HS-5 (cell line): Measurements from ENCODE around the gene ASB7.
"Not testable (repeated sequence)": the region's sequence is repeated elsewhere in the genome, so short reads cannot be mapped to it uniquely, and the experiment has no call there.

Experiments
- DNase-seq: peaks from one replicate; pipeline ENCODE4 v3.0.0-alpha.2; 2012; ENCODE audit warnings: low read depth

Gene ASB7

DNA sequence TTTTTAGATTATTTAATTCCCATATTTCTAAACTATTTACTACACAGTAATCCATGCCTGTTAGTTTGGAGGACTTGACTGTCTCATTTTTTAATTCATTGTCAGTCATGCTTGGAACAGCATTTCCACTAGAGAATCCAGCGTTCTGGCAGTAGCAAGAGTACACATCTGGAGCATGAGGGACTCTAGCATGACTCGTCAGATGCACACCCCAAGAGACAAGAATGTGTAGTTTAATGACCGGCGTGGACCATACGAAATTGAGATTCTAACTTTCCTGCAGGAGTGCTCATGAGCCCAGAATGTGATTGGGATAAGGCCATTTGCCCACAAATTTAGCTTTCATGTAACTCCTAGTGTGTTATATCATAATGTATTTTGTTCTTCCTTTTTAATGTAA lies 48.9 kb downstream of the ASB7 start:
- DNase-seq: peak; percentile 18

- DNase-seq: no peak
Measured at GRCh38 chr15:100652116-100652515, 49.7 kb downstream of the ASB7 start.

GRCh38 chr15:100653608-100654007 lies 51.2 kb downstream of the ASB7 start:
- DNase-seq: no peak

DNA sequence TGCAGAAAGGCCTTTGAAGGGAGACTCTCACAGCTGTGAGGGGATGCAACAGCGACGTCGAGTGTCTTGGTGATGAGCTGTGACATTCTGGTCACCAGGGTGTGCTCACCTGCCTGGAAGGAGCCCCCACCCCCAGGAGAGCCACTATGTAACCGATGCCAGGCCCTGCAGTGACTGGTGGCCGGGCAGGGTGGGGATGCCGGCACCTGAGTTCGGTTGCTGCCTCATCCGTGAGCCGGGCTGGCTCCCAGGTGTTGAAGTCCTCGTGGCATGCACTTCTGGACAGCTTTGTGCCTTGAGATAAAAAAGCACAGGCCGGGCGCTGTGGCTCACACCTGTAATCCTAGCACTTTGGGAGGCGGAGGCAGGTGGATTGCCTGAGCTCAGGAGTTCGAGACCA lies 56.5 kb downstream of the ASB7 start:
- no peak for DNase-seq

- no peak for DNase-seq
Measured at GRCh38 chr15:100661156-100661555, 58.8 kb downstream of the ASB7 start.

DNA sequence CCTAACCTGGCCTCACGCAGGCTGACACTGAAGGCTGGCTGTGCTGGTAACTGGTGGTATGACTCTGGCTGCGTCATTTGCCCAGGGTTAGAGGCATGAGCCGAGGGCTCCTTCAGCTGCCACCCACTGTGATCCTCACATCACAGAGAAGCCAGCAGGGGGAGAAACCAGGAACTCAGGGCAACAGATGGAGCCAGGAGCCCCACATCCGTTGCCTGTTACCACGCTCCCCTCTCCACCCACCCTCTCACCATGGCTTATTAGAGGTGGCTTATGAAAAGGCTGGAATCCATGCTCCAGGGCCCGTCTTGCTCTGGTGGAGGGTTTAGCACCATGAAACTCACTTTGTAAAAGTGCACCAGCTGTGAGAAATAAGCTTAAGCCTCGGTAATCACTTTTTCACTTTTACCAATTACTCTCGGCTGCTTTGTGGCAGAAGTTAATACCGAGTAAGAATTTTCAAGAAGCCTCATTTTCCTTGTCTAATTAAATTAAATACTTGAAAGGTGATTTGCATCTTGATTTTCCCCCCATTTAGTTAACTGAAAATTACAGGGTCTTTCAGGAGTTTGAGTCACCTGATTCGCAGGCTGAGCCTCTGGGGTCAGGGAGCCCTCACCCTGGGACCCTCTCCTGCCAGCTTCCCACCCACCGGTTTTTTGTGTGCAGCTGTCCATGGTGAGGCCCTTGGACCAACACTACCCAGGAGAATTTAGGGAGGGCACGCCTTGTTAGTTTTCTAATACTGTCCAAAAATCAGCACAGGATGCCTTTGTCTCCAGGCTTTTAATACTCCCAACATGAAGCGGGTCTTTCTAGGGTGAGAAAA lies 60.9 kb downstream of the ASB7 start:
- no peak for DNase-seq

GRCh38 chr15:100663915-100664281 lies 61.5 kb downstream of the ASB7 start:
- DNase-seq: no peak

DNA sequence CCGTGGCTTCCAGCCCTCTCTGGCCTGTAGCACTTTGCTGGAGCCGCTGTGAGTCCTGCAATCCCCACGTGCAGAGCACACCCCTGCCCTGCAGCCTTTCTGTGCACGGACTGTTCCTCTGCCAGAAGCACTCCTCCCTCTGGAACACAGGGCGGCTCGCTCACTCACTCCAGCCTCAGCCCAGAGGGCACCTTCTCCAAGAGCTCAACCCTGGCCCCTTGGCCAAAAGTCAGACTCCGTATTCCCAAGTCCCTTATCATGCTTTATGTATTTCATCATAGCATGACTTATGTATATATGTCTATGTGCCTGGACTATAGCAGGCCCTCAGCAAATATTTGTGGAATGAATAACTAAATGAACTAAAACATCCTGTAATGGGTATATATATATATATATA lies 63.2 kb downstream of the ASB7 start:
- DNase-seq: no peak

GRCh38 chr15:100667405-100668347 lies 65.3 kb downstream of the ASB7 start:
- no peak for DNase-seq

- no peak for DNase-seq
Measured at GRCh38 chr15:100668348-100668745, 66.0 kb downstream of the ASB7 start.

DNA sequence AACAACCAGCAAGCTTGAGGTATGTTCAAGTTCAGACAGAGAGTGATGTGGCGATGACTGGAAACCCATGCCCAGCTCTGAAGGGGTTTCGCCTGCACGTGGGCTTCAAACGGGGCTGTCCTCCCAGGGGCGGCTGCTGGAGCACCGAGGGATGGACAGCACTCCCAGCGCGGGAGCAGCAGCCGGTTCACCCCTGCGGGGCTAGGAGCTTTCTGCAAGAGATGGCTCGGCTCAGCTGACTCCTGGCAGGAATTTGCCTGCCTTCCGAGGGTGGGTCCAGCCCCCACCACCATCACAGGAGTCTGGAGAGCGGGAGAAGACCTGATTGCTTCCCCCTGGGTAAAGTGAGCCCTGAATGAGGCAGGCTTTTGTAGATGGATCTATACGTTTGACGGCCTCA lies 66.9 kb downstream of the ASB7 start:
- DNase-seq: no peak

- no peak for DNase-seq
Measured at GRCh38 chr15:100670505-100671021, 68.2 kb downstream of the ASB7 start.

DNA sequence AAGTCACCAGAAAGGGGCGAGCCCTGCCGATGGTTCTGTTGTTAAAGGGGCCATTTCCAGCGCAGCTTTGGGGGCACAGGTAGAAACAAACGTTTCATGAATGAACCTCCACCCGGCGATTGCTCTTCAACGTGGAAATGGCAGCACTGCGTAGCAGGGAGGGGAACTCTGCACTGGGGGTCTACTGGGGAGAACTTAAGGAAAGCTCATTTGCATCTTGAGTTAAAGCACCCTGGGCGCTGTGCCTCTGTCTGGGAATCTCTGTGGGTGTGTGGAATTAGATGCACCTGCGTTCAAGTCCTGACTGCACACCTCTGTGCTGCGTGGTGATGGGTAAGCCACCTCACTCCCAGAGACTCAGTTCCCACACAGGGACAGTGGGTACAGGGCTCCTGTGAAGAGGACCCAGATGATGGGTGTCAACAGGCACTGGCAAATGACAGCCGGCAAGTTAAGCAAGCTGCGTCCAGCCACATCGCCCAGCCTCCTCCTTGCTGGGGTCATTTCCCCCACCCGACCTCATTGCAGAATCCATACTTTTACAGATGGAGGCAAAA lies 68.8 kb downstream of the ASB7 start:
- DNase-seq: no peak

- DNase-seq: no peak
Measured at GRCh38 chr15:100671858-100672543, 69.6 kb downstream of the ASB7 start.

DNA sequence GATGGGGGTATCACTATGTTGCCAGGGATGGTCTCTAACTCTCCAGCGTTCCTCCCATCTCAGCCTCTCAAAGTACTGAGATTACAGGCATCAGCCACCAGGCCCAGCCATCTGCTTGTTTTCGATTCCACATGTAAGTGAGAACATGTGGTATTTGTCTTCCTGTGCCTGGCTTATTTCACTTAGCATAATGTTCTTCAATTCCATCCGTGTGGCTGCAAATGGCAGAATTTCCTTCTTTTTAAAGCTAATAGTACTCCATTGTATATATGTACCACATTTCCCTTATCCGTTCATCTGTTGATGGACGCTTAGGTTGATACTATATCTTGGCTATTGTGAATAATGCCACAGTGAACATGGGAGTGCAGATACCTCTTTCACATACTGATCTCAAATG lies 70.6 kb downstream of the ASB7 start:
- no peak for DNase-seq

DNA sequence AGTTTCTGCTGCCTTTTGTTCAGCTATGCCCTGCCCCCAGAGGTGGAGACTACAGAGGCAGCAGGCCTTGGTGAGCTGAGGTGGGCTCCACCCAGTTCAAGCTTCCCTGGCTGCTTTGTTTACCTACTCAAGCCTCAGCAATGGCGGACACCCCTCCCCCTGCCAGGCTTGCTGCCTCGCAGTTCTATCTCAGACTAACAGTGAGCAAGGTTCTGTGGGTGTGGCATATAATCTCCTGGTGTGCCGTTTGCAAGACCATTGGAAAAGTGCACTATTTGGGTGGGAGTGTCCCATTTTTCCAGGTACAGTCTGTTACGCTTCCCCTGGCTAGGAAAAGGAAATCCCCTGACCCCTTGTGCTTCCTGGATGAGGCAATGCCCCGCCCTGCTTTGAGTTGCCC lies 76.8 kb downstream of the ASB7 start:
- not testable (repeated sequence) for DNase-seq

DNA sequence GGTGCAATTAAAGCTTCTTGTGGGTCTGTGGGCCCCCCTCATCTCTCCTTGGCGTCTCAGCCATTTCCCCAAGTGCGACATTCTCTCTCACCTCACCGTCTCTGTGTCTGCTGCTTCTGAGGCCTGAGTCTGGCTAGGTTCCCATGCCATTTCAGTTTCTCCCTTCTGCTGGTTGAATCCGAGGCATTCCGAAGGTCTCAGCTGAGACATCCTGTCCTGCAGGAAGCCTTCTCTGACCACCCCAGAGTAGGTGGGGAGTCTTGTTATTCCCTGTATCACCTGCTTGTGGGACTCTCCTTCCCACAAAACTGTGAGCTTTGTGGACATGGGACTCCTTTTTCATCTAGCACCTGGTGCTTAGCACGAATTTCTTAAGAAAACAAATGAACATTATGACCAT lies 78.3 kb downstream of the ASB7 start:
- no peak for DNase-seq

DNA sequence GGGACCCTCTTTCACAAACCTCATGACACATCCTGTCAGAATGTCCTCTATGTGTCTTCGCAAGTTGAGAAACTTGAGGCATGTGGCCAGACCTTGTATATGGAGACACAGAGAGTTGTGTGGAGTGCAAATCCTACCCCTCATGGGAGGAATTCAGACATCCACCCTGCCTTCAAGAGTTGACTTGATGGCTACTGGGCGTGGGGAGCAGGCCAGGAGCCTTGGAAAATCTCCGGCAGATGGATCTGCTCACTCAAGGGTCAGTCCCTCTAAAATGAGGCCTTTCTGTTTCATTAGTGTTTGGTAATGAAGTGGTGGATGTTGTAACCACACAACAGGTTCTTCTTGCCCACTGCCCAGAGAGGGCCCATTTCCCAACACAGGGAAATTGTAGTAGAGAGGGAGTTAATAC lies 79.0 kb downstream of the ASB7 start:
- no peak for DNase-seq

GRCh38 chr15:100682468-100682867 lies 80.1 kb downstream of the ASB7 start:
- no peak for DNase-seq

- DNase-seq: no peak
Measured at GRCh38 chr15:100683434-100683833, 81.0 kb downstream of the ASB7 start.

- no peak for DNase-seq
Measured at GRCh38 chr15:100684591-100684990, 82.2 kb downstream of the ASB7 start.
